Activated naive CD4-positive, alpha-beta T cell treated with anti-CD3 and anti-CD28 coated beads for 36 hours (primary cell): ENCODE results near the gene HSF2BP. TPM values are rescaled to one million over a fixed set of nuclear protein-coding genes. Genes with fewer than 3 reads are reported as not detected.
"Not testable (repeated sequence)": the region's sequence is repeated elsewhere in the genome, so short reads cannot be mapped to it uniquely, and the experiment has no call there.

Source experiments
- CTCF ChIA-PET: fragments of 350-600 bp; sonication (Branson Sonifier 250); formaldehyde crosslinking; loops from one replicate; lab custom pipeline; 2021; ENCODE audit warnings: antibody characterized with exemption; lab: Charles Lee
- DNase-seq: peaks from one replicate; pipeline ENCODE4 v3.0.0-alpha.2; 2020
- H3K27ac Mint-ChIP-seq: one replicate; pipeline ENCODE4 v1.8.0; 2021; ENCODE audit warnings: mild to moderate bottlenecking, mixed read lengths
- H3K27me3 Mint-ChIP-seq: one replicate; pipeline ENCODE4 v1.8.0; 2021; ENCODE audit warnings: low read depth, mixed read lengths
- H3K36me3 Mint-ChIP-seq: one replicate; pipeline ENCODE4 v1.8.0; 2021; ENCODE audit warnings: low read depth, mixed read lengths
- H3K4me1 Mint-ChIP-seq: one replicate; pipeline ENCODE4 v1.8.0; 2021; ENCODE audit warnings: low read depth, mixed read lengths
- H3K4me3 Mint-ChIP-seq: one replicate; pipeline ENCODE4 v1.8.0; 2021; ENCODE audit warnings: mild to moderate bottlenecking, moderate library complexity, mixed read lengths
- H3K9me3 Mint-ChIP-seq: one replicate; pipeline ENCODE4 v1.8.0; 2021; ENCODE audit warnings: mixed read lengths
- intact Hi-C: fragments of 100-400 bp; cut with micrococcal nuclease; formaldehyde crosslinking; loops from one replicate; pipeline ENCODE4 v1.15.1; 2023
- total RNA-seq, 2 experiments: library from RNA; stranded (reverse); gene quantifications; one replicate each; pipeline ENCODE4 v1.2.3, GENCODE V29; 2021

The HSF2BP gene
- 1 to 10 TPM; 1.3 to 2.1 TPM for total RNA-seq

- CTCF ChIA-PET = interaction anchor here (0.6 kb wide), 1 partner anchor 14 kb away, joined by 4 read pairs; no protein-coding TSS in a partner anchor
- Mint-ChIP-seq H3K4me3 (peak within 1 kb of the TSS; percentile 98), H3K27me3 (no peaks in the 10 kb centered on the region), H3K36me3 (peaks cover 30% of the 10 kb centered on the region), H3K9me3 (no peaks in the 10 kb centered on the region), H3K4me1 (peaks cover 44% of the 10 kb centered on the region), H3K27ac (peak within 1 kb of the TSS; percentile 96)
- DNase-seq = peak; percentile 79
- intact Hi-C loops = loop anchor here (5.0 kb wide), 1 partner anchor 118 kb away; the partner anchor contains the start of gene CSTB
Observed at GRCh38 chr21:43659136-43660000, at the start of gene HSF2BP, which contains the start of gene RRP1B. Gene HSF2BP (minus strand): TSS chr21:43659488. CDS start chr21:43658096, 1,392 bp downstream. Gene RRP1B (plus strand): TSS chr21:43659560. CDS start chr21:43659665, 105 bp downstream.

DNA sequence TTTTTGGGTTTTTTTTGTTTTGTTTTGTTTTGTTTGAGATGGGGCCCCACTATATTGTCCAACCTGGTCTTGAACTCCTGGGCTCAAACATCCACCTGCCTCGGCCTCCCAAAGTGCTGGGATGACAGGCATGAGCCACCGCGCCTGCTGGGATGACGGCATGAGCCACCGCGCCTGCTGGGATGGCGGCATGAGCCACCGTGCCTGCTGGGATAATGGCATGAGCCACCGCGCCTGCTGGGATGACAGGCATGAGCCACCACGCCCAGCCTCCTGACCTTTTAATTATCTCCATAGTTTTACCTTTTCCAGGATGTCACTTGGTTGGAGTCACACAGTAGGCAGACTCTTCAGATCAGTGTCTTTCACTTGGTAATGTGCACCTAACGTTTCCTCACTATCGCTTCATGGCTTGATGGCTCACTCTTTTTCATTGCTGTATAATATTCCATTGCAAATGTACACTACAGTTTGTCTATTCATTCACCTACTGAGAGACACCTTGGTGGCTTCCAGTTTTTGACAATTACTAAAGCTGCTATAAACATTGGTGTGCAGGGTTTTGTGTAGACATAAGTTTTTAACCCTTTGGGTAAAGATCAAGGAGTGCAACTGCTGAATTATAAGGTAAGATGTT, 49.6 kb upstream of the HSF2BP start:
- CTCF ChIA-PET = interaction anchor here (0.7 kb wide), 1 partner anchor 714 kb away, joined by 4 read pairs; no protein-coding TSS in a partner anchor
- intact Hi-C loops = no loop called here
- Mint-ChIP-seq H3K27me3 (no peaks in the 10 kb centered on the region), H3K27ac (no peak overlapping the region), H3K9me3 (no peaks in the 10 kb centered on the region), H3K36me3 (no peaks in the 10 kb centered on the region), H3K4me1 (no peaks in the 10 kb centered on the region), H3K4me3 (no peak overlapping the region)
- no peak for DNase-seq

DNA sequence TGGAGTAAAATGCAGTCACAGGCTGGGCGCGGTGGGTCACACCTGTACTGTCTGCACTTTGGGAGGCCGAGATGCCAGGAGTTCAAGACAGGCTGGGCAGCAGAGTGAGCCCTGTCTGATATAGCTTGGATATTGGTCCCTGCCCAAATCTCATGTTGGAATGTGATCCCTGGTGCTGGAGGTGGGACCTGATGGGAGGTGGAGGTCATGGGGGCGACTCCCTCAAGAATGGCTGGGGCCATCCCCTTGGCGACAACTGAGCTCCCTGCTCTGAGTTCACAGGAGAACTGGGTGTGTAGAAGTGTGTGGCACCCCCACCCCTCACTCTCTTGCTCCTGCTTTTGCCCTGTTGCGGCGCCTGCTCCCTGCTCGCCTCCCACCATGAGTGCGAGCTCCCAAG, 48.2 kb upstream of the HSF2BP start:
- Mint-ChIP-seq H3K9me3 (no peaks in the 10 kb centered on the region), H3K4me1 (no peaks in the 10 kb centered on the region), H3K4me3 (no peak overlapping the region), H3K36me3 (no peaks in the 10 kb centered on the region), H3K27ac (no peak overlapping the region), H3K27me3 (no peaks in the 10 kb centered on the region)
- intact Hi-C loops = no loop called here
- no peak for DNase-seq
- CTCF ChIA-PET = interaction anchor here (0.7 kb wide), 1 partner anchor 181 kb away, joined by 3 read pairs; no protein-coding TSS in a partner anchor

GRCh38 chr21:43703035-43703880, 44.0 kb upstream of the HSF2BP start:
- peak; percentile 41 for DNase-seq
- H3K36me3 Mint-ChIP-seq = peaks cover 6% of the 10 kb centered on the region
- no peak overlapping the region for H3K4me3 Mint-ChIP-seq
- H3K9me3 Mint-ChIP-seq = no peaks in the 10 kb centered on the region
- H3K27me3 Mint-ChIP-seq = no peaks in the 10 kb centered on the region
- H3K4me1 Mint-ChIP-seq = peaks cover 2% of the 10 kb centered on the region
- intact Hi-C loops = no loop called here
- CTCF ChIA-PET = no interaction called here
- no peak overlapping the region for H3K27ac Mint-ChIP-seq

DNA sequence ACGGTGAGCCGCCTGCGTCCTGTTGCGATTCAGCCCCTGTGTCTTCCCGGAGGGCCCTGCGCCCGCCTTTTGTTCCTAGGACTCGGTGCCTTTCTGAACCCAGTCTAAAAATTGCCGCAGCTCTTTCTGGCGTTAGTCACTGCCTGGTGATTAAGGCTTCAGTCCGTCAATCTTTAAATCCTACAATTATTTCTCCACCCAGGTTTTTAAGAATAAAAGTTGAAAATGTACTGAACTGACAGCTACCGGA, 43.4 kb upstream of the HSF2BP start:
- peaks cover 3% of the 10 kb centered on the region for H3K4me1 Mint-ChIP-seq
- CTCF ChIA-PET = no interaction called here
- DNase-seq = no peak
- no peak overlapping the region for H3K27ac Mint-ChIP-seq
- intact Hi-C loops = no loop called here
- no peaks in the 10 kb centered on the region for H3K27me3 Mint-ChIP-seq
- H3K4me3 Mint-ChIP-seq = no peak overlapping the region
- peaks cover 10% of the 10 kb centered on the region for H3K36me3 Mint-ChIP-seq
- no peaks in the 10 kb centered on the region for H3K9me3 Mint-ChIP-seq

GRCh38 chr21:43701936-43702784, 42.9 kb upstream of the HSF2BP start:
- no peak overlapping the region for H3K27ac Mint-ChIP-seq
- H3K36me3 Mint-ChIP-seq = peaks cover 14% of the 10 kb centered on the region
- H3K4me1 Mint-ChIP-seq = peaks cover 6% of the 10 kb centered on the region
- CTCF ChIA-PET = no interaction called here
- H3K4me3 Mint-ChIP-seq = no peak overlapping the region
- intact Hi-C loops = no loop called here
- DNase-seq = no peak
- H3K27me3 Mint-ChIP-seq = no peaks in the 10 kb centered on the region
- no peaks in the 10 kb centered on the region for H3K9me3 Mint-ChIP-seq

DNA sequence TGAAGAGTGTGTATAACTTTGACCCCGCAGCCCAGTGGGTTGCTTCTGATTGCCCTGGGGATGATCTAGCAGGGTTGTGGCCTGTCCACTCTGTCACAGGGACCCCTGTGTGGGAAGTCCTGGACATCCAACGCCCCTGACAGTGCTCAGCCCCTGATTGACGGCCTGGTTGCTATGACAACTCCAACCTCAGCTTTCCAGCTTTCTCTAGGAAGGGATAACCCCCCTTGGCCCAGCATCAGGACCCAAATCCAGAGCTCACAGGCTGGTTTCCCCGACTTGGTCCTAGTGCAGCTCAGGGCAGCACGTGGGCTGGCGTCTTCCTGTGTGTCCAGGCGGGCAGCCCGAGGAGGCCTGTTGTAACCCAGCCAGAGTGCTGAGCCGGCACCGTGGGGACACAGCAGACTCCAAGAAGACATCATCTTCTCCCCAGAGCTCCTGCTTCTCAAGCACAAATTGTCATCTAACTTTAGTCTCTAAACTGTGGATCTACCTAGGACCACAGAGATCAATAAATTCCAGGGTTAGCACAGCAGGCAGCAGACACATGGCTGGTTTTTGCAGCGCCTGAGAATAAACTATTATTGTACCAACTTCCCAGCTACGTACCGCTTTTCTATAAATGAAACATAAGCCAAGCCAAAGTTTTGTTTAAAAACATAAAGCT, 40.8 kb upstream of the HSF2BP start:
- Mint-ChIP-seq H3K4me1 (peaks cover 12% of the 10 kb centered on the region), H3K9me3 (no peaks in the 10 kb centered on the region), H3K27ac (no peak overlapping the region), H3K36me3 (peaks cover 32% of the 10 kb centered on the region), H3K27me3 (no peaks in the 10 kb centered on the region), H3K4me3 (no peak overlapping the region)
- intact Hi-C loops = loop anchor here (10.0 kb wide), 1 partner anchor 55 kb away; no protein-coding TSS in a partner anchor
- DNase-seq = no peak
- CTCF ChIA-PET = no interaction called here

DNA sequence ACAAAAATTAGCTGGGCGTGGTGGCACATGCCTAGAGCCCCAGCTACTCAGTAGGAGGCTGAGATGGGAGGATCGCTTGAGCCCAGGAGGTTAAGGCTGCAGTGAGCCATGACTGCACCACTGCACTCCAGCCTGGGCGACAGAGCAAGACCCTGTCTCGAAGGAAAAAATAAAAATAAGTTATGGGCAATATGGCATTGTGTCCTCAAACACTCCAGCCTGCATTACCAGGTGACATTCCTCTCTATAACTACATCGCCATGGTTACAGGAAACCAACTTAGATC, 40.1 kb upstream of the HSF2BP start:
- DNase-seq, H3K9me3 Mint-ChIP-seq, H3K27me3 Mint-ChIP-seq, H3K4me3 Mint-ChIP-seq, CTCF ChIA-PET, H3K27ac Mint-ChIP-seq: not testable (repeated sequence)
- intact Hi-C loops = loop anchor here (10.0 kb wide), 1 partner anchor 55 kb away; no protein-coding TSS in a partner anchor
- H3K36me3 Mint-ChIP-seq = peaks cover 32% of the 10 kb centered on the region
- peaks cover 12% of the 10 kb centered on the region for H3K4me1 Mint-ChIP-seq

DNA sequence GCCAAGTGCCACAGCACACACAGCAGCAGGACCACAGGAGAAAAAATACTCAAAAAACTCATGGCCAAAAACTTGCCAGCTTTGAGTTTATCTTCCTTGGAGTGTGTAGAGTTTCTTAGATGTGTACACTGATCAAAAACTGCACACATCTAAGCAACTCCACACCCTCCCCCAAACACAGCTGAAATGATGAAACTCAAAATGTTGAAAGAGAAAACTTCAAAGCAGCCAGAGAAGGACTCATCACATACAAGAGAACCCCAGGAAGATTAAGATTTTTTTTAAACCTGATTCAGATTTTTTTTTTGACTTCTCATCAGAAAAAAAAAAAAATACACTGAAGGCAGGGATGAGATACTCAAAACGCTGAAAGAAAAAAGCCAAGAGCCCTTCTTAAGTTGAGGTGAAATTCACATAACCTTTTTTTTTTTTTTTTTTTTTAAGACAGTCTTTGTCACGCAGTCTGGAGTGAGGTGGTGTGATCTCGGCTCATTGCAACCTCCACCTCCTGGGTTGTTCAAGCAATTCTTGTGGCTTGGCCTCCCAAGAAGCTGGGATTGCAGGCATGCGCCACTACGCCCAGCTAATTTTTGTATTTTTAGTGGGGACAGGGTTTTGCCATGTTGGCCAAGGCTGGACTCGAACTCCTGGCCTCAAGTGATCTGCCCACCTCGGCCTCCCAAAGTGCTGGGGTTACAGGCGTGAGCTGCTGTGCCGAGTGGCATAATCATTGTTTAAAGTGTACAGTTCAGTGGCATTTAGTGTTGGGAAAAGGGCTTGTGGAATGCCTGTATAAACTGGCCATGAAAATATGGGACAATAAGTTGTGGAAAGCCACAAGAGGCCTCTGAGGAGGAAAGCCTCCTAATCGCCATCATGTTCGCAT, 38.7 kb upstream of the HSF2BP start:
- no peaks in the 10 kb centered on the region for H3K27me3 Mint-ChIP-seq
- peaks cover 45% of the 10 kb centered on the region for H3K36me3 Mint-ChIP-seq
- no peak for DNase-seq
- intact Hi-C loops = loop anchor here (2.0 to 10.0 kb wide), 2 partner anchors 37 to 57 kb away; no protein-coding TSS in a partner anchor
- CTCF ChIA-PET = interaction anchor here (0.5 kb wide), 1 partner anchor 27 kb away, joined by 3 read pairs; no protein-coding TSS in a partner anchor
- peaks cover 12% of the 10 kb centered on the region for H3K4me1 Mint-ChIP-seq
- no peaks in the 10 kb centered on the region for H3K9me3 Mint-ChIP-seq
- no peak overlapping the region for H3K27ac Mint-ChIP-seq
- H3K4me3 Mint-ChIP-seq = no peak overlapping the region

GRCh38 chr21:43696214-43696613, 36.9 kb upstream of the HSF2BP start:
- Mint-ChIP-seq H3K36me3 (peaks cover 51% of the 10 kb centered on the region), H3K27ac (no peak overlapping the region), H3K27me3 (no peaks in the 10 kb centered on the region), H3K4me1 (peaks cover 12% of the 10 kb centered on the region), H3K9me3 (no peaks in the 10 kb centered on the region), H3K4me3 (no peak overlapping the region)
- CTCF ChIA-PET = interaction anchor here (1.3 kb wide), 1 partner anchor 14 kb away, joined by 4 read pairs; no protein-coding TSS in a partner anchor
- DNase-seq = no peak
- intact Hi-C loops = loop anchor here (2.0 to 10.0 kb wide), 2 partner anchors 35 to 59 kb away; no protein-coding TSS in a partner anchor
